H1 (cell line): ENCODE results near the gene PHLDA1. TPM values are rescaled to one million over a fixed set of nuclear protein-coding genes. Genes with fewer than 3 reads are reported as not detected.

Experiments used
- CREB1 ChIP-seq: IDR thresholded peaks from 2 replicates; pipeline ENCODE4 v1.6.1; 2012; ENCODE audit warnings: inconsistent platforms
- JUN ChIP-seq: IDR thresholded peaks from 2 replicates; pipeline ENCODE4 v1.6.1; 2011; ENCODE audit warnings: low read depth, mild to moderate bottlenecking, improper control_type of control experiment, low read length
- KDM4A ChIP-seq: IDR thresholded peaks from one replicate; pipeline ENCODE4 v1.7.1; 2012; ENCODE audit warnings: low read depth, mild to moderate bottlenecking, moderate library complexity, low read length, inconsistent platforms; ENCODE audit not compliant: severe bottlenecking
- RAD21 ChIP-seq, 2 experiments: IDR thresholded peaks in 1 of 2; conservative IDR thresholded peaks in 1 of 2; 2 replicates each; pipeline ENCODE4 v1.6.1; 2011; ENCODE audit warnings: low read depth in 2 of 2, low read length in 2 of 2, improper control_type of control experiment in 1 of 2, inconsistent platforms in 1 of 2, mild to moderate bottlenecking in 1 of 2, moderate library complexity in 1 of 2
- TCF12 ChIP-seq: IDR thresholded peaks from 2 replicates; pipeline ENCODE4 v1.6.1; 2011; ENCODE audit warnings: low read depth, mild to moderate bottlenecking, low read length
- TEAD4 ChIP-seq: IDR thresholded peaks from 2 replicates; pipeline ENCODE4 v1.6.1; 2012; ENCODE audit warnings: low read depth, low read length, inconsistent platforms, mixed read lengths
- YY1 ChIP-seq: IDR thresholded peaks from 2 replicates; pipeline ENCODE4 v1.6.1; 2011; ENCODE audit warnings: low read depth, mild to moderate bottlenecking, low read length
- ZNF274 ChIP-seq: IDR thresholded peaks from 2 replicates; pipeline ENCODE4 v1.7.0; 2012; ENCODE audit warnings: low read length, borderline replicate concordance; ENCODE audit errors: extremely low read depth
- polyA plus RNA-seq, 7 experiments: library from polyadenylated mRNA; depleted of rRNA in 3 of 7; stranded (reverse) in 5 of 7; unstranded in 2 of 7; fragments of >200 nt in 5 of 7; fragments of 200-250 nt in 2 of 7; gene quantifications; 1 replicate in 5 of 7; 2 replicates in 1 of 7; 4 replicates in 1 of 7; pipeline versions ENCODE4 v1.2.1 to v1.2.3, GENCODE V29; 2011 to 2013; ENCODE audit warnings: missing spikeins in 2 of 7, mixed read lengths in 2 of 7
- total RNA-seq: library from RNA; stranded (reverse); fragmentation: NEBNext Ultra II Directional; extraction: Animal tissue kit (Norgen Biotek cat#: 25700); gene quantifications from 2 replicates; pipeline ENCODE4 v1.2.1, GENCODE V29; 2021

Gene PHLDA1
- total and polyA plus RNA-seq, 2 of the 8 experiments (the other 6 are each of a cell fraction or from before 2014, with no cell fraction given) = 18.9 to 19.4 TPM

- TF ChIP-seq ZNF274 (no peak), TCF12 (no peak), RAD21 (IDR thresholded peaks at IDR 0.05 in 1 of 2, conservative IDR thresholded peaks at IDR 0.05 in 1 of 2; ENCODE audit: low read depth in 2 of 2, low read length in 2 of 2) (0 out of 4 replicates have a peak, but pooled peaks of 1 of the 2 experiments have one; percentile 10), JUN (no peak), CREB1 (no peak; the same call in 1 of the 2 replicates), YY1 (0 out of 2 replicates have a peak, but pooled peaks have one; percentile 51), TEAD4 (no peak), KDM4A (no peak)
Measured at GRCh38 chr12:76018111-76018510, 13.5 kb downstream of the PHLDA1 start (continued).
